ENCODE results near the gene FUBP1. TPM values are rescaled to one million over a fixed set of nuclear protein-coding genes. Genes with fewer than 3 reads are reported as not detected.

FUBP1 gene
- polyA plus RNA-seq, 1 of the 3 experiments (the other 2 are of a cell fraction): 64.1 TPM

DNA sequence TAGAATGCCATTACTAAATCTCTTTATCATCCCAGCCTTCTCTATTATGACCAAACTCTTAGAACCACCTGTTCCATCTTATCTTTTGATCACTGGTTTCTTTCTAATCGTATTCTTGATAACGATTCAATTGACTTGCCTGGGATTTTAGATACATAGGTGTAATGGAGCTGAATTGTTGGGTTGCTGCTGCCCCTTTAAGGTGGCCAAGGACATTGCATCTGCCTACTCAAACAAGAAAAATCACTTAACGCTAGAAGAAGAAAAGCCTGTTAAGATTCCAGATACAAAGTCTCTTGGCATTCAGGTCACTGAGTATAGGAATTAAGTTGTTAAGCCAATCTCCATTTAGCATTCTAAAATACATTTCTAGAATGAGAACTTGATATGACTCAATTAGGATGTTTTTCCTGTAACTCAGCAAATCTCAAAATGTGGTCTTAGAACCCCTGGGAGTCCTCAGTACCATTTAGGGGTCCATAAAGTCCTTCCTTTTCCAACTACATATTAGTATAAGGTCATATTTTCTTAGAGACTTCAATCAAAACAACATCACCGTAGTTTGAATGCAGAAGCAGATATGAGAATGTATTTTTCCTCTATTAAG is 78.1 kb downstream of the FUBP1 start (continued):
- TF ChIP-seq, protein P1, sequence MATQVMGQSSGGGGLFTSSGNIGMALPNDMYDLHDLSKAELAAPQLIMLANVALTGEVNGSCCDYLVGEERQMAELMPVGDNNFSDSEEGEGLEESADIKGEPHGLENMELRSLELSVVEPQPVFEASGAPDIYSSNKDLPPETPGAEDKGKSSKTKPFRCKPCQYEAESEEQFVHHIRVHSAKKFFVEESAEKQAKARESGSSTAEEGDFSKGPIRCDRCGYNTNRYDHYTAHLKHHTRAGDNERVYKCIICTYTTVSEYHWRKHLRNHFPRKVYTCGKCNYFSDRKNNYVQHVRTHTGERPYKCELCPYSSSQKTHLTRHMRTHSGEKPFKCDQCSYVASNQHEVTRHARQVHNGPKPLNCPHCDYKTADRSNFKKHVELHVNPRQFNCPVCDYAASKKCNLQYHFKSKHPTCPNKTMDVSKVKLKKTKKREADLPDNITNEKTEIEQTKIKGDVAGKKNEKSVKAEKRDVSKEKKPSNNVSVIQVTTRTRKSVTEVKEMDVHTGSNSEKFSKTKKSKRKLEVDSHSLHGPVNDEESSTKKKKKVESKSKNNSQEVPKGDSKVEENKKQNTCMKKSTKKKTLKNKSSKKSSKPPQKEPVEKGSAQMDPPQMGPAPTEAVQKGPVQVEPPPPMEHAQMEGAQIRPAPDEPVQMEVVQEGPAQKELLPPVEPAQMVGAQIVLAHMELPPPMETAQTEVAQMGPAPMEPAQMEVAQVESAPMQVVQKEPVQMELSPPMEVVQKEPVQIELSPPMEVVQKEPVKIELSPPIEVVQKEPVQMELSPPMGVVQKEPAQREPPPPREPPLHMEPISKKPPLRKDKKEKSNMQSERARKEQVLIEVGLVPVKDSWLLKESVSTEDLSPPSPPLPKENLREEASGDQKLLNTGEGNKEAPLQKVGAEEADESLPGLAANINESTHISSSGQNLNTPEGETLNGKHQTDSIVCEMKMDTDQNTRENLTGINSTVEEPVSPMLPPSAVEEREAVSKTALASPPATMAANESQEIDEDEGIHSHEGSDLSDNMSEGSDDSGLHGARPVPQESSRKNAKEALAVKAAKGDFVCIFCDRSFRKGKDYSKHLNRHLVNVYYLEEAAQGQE (IDR thresholded peaks at IDR 0.05; ENCODE audit: low read depth, low read length): no peak

DNA sequence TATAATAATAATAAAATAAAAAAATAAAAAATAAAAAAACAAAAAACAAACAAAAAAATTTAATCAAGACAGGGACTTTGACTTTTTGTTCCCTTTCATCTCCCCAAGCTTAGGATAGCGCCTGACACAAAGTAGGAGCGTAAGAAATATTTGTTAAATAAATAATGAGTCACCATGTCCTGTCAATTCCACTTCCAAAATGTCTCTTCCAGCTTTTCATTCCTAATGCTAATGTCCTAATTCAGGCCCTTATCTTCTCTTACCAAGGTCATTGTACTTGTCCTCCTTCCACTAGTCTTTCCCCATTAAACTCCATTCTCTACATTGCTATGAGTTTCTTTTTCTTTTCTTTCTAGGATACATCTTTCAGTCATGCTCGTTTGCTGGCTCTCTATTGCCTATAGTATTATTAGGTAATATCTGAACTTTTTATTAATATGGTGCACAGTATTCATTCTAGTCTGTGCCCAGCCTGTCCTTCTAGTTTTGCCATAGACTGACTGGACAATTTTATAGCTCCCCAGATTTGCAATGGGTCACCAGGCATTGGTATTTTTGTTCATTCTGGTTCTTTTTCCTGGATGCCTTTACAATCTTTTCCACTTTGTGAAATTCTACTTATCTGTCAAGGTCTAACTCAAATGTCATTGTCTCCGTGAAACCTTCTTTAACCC is 79.1 kb downstream of the FUBP1 start:
- POLR2A ChIA-PET: no interaction called here
- no peak for DNase-seq
- Histone ChIP-seq H3F3A (replicated peaks; ENCODE audit: insufficient read depth) (peaks cover 19% of the 10 kb centered on the region), H3K4me1 (ENCODE audit: control insufficient read depth in 1 of 2, insufficient read depth in 2 of 2, low read depth in 1 of 2, low read length in 1 of 2) (0 out of 4 replicates have a peak, but pooled peaks cover 0 to 5% of the 10 kb centered on the region in 2 experiments), H3K27me3 (ENCODE audit: insufficient read depth) (no peaks in the 10 kb centered on the region), H3K4me2 (no peak overlapping the region), H4K20me1 (ENCODE audit: insufficient read depth) (no peaks in the 10 kb centered on the region), H2AFZ (ENCODE audit: low read depth) (no peak overlapping the region), H3K4me3 (ENCODE audit: low read depth in 2 of 2, low read length in 1 of 2) (no peak overlapping the region), H3K9ac (no peak overlapping the region), H3K9me3 (no peaks in the 10 kb centered on the region), H3K36me3 (replicated peaks in 1 of 2; ENCODE audit: control insufficient read depth in 1 of 2, insufficient read depth in 2 of 2, low read length in 1 of 2) (peaks cover 0 to 19% of the 10 kb centered on the region in 2 experiments), H3K9me2 (no peaks in the 10 kb centered on the region), H3K79me2 (ENCODE audit: insufficient read depth) (peaks cover 58% of the 10 kb centered on the region), H3K27ac (ENCODE audit: low read depth in 2 of 2, low read length in 1 of 2) (no peak overlapping the region)
- TF ChIP-seq, protein P2, sequence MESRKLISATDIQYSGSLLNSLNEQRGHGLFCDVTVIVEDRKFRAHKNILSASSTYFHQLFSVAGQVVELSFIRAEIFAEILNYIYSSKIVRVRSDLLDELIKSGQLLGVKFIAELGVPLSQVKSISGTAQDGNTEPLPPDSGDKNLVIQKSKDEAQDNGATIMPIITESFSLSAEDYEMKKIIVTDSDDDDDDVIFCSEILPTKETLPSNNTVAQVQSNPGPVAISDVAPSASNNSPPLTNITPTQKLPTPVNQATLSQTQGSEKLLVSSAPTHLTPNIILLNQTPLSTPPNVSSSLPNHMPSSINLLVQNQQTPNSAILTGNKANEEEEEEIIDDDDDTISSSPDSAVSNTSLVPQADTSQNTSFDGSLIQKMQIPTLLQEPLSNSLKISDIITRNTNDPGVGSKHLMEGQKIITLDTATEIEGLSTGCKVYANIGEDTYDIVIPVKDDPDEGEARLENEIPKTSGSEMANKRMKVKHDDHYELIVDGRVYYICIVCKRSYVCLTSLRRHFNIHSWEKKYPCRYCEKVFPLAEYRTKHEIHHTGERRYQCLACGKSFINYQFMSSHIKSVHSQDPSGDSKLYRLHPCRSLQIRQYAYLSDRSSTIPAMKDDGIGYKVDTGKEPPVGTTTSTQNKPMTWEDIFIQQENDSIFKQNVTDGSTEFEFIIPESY (IDR thresholded peaks at IDR 0.05; ENCODE audit: borderline replicate concordance, low read depth): no peak
- TF ChIP-seq ELF1 (IDR thresholded peaks at IDR 0.05) (no peak), POLR2AphosphoS5 (IDR thresholded peaks at IDR 0.05; ENCODE audit: low read depth, low read length) (no peak), TCF12 (IDR thresholded peaks at IDR 0.05) (no peak), JUND (IDR thresholded peaks at IDR 0.05) (0 out of 2 replicates have a peak, but pooled peaks have one; percentile 18), NFIC (IDR thresholded peaks at IDR 0.05; ENCODE audit: borderline replicate concordance) (no peak), GATA2 (CRISPR knock-in tag; IDR thresholded peaks at IDR 0.05) (no peak)
- CTCF ChIA-PET: interaction anchor here (0.7 to 2.0 kb wide), 18 partner anchors 10 to 747 kb away, joined by 3 to 13 read pairs (median 4); partner anchors contain the start of genes MIGA1 and NEXN
- 92% methylated on average over 4 of the region's 4 CpGs for WGBS (ENCODE audit: low lambda C conversion rate)

Small RNA genes within 50 kb of the gene (small RNA-seq; reads per million reads assigned to genes)
- gene AC103591.3: 1.0 to 22.8 (median 4.1) reads per million in 7 experiments

Other genes with a start within 250 kb of the FUBP1 start
- 26.3 and 38.8 TPM in 2 replicates for gene USP33, start 219.2 kb downstream of the FUBP1 start, polyA plus RNA-seq (2012; rRNA removed)
- 2.5 and 4.4 TPM in 2 replicates for gene MIGA1, start 199.4 kb downstream of the FUBP1 start, polyA plus RNA-seq (2012; rRNA removed)
- 3.6 and 4.1 TPM in 2 replicates for gene NEXN, start 90.4 kb downstream of the FUBP1 start, polyA plus RNA-seq (2012; rRNA removed)
- gene DNAJB4, start 25.9 kb upstream of the FUBP1 start, polyA plus RNA-seq (2012; rRNA removed): 13.5 and 17.5 TPM in 2 replicates
- 0.02 TPM in 1 of 2 replicates, not detected in the other for gene GIPC2, start 66.9 kb upstream of the FUBP1 start, polyA plus RNA-seq (2012; rRNA removed)